IgD-negative memory B cell (primary cell): ENCODE measurements around the gene APOA4. TPM values are rescaled to one million over a fixed set of nuclear protein-coding genes. Genes with fewer than 3 reads are reported as not detected.

Experiments
- H3K27ac Mint-ChIP-seq, 3 donors: one replicate each; pipeline ENCODE4 v1.8.0; 2020 to 2022; ENCODE audit warnings: mild to moderate bottlenecking in 3 of 3, mixed read lengths in 3 of 3, moderate library complexity in 1 of 3
- H3K27me3 Mint-ChIP-seq: one replicate; pipeline ENCODE4 v1.8.0; 2021; ENCODE audit warnings: mixed read lengths
- H3K36me3 Mint-ChIP-seq: one replicate; pipeline ENCODE4 v1.8.0; 2020; ENCODE audit warnings: mild to moderate bottlenecking, mixed read lengths
- H3K4me1 Mint-ChIP-seq, 3 donors: one replicate each; pipeline ENCODE4 v1.8.0; 2020 to 2022; ENCODE audit warnings: mixed read lengths in 3 of 3, mild to moderate bottlenecking in 1 of 3
- H3K4me3 Mint-ChIP-seq, 4 donors: one replicate each; pipeline ENCODE4 v1.8.0; 2020 to 2022; ENCODE audit warnings: mild to moderate bottlenecking in 4 of 4, mixed read lengths in 4 of 4, moderate library complexity in 3 of 4
- H3K9me3 Mint-ChIP-seq, 3 donors: one replicate each; pipeline ENCODE4 v1.8.0; 2020 to 2021; ENCODE audit warnings: mixed read lengths in 3 of 3, mild to moderate bottlenecking in 1 of 3
- polyA plus RNA-seq: library from polyadenylated mRNA; unstranded; fragments of 300-500 nt; fragmentation: Illumina TruSeq; gene quantifications from one replicate; pipeline ENCODE4 v1.2.3, GENCODE V29; 2021

APOA4 gene
- polyA plus RNA-seq, 1 donor from 2014 or later, result not detected

DNA sequence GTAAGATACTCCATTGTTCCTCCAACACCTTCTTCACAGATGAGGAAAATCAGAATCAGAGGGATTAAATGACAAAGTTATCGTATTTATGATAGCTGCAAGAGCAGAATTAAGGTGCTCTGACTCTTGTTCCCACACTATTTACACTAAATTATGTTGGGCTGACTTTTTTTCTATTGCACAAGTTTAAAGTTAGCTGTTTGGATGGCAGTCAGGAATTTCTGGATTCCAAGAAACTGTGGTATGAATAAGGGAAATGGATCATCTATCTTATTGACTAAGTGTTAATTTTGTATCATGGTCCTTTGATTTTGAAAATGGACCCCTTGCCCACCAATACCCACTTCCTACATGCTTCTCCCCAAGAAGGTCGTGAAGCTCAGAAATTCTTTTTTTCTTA, 34.2 kb upstream of the APOA4 start:
- H3K27ac Mint-ChIP-seq, result no peak overlapping the region
- peaks cover 19 to 25% (median 25%) of the 10 kb centered on the region in 3 donors for H3K4me1 Mint-ChIP-seq
- H3K36me3 Mint-ChIP-seq, result peaks cover 14% of the 10 kb centered on the region

DNA sequence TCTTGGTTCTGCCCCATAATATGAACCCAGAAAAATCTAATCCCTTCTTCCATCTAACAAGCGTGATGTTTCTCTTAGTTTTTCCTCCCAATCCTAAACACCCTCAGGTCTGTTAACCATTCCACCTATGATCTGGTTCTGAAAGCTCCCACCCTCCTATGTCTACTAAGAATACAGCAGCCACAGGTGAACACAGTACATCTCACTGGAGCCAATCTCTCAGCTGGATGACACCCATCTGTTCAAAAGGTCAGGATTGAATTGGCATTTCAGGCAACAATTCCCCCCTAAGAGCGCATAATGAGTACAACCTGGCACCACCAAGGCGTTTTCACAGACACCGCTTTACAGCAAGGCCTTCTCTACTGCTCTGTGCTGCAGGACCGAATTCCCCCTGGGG, 33.3 kb upstream of the APOA4 start:
- peaks cover 14% of the 10 kb centered on the region for H3K36me3 Mint-ChIP-seq
- no peak overlapping the region for H3K4me3 Mint-ChIP-seq
- peaks cover 28 to 34% (median 33%) of the 10 kb centered on the region in 3 donors for H3K4me1 Mint-ChIP-seq
- no peaks in the 10 kb centered on the region for H3K27me3 Mint-ChIP-seq
- no peaks in the 10 kb centered on the region for H3K9me3 Mint-ChIP-seq
- peak overlapping the region in 1 of 3 donors; percentile 86 for H3K27ac Mint-ChIP-seq

More for the DNA sequence above, 34.2 kb upstream of the APOA4 start:
- no peaks in the 10 kb centered on the region for H3K9me3 Mint-ChIP-seq
- H3K4me3 Mint-ChIP-seq, result no peak overlapping the region
- no peaks in the 10 kb centered on the region for H3K27me3 Mint-ChIP-seq

DNA sequence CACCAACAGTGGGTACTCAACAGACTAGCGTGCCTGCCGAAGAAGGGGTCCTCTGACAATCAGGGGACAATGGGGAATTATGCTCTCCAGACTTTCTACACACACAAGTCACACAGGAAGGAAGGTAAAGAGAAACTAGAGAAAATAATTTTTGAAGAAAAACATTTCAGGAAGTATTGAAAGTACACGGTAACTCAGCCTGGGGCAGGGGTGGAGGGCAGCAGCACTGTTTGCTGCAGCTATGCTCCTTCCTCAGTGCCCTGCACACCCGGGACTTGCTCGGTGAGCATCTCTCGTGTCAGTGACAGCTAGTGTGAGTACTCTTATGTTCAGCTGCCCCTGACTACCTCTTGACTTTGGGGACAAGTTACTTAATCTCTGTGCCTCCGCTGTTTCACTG, 32.3 kb upstream of the APOA4 start:
- no peaks in the 10 kb centered on the region for H3K9me3 Mint-ChIP-seq

DNA sequence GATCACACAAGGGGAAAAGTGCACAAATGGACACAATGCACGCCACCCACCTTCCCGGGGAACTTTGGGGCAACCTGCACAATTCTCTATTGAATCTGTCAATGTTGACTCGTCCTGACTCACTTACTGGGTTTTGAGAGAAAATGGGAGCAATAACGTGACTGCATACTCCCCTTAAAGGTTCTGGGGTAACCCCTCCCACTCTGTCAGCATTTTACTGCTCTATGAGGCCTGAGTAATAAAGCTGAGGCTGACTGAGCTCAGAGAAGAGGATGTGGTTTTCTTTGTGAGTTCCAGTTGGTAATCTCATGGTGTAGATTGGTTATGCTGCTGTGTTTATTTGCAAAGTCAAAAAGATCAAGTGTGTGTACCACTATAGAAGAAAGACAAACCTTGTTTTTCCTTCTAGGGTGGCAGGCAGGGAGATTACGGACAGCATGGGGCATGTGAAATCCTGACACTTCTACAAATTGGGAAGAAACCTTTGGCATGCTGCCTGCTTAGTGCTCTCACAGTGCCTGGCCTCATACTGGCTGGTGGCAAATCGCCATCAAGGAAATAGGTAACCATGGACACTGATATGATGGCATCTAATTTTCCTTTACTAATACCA, 30.5 kb upstream of the APOA4 start:
- H3K4me3 Mint-ChIP-seq, result peak overlapping the region in 3 of 4 donors; percentile 4 to 73 (median 6)
- H3K36me3 Mint-ChIP-seq, result peaks cover 16% of the 10 kb centered on the region
- H3K9me3 Mint-ChIP-seq, result no peaks in the 10 kb centered on the region
- peaks cover 32 to 45% (median 36%) of the 10 kb centered on the region in 3 donors for H3K4me1 Mint-ChIP-seq
- peak overlapping the region in 2 of 3 donors; percentile 6 to 39 for H3K27ac Mint-ChIP-seq
- H3K27me3 Mint-ChIP-seq, result no peaks in the 10 kb centered on the region

More for the DNA sequence above, 32.3 kb upstream of the APOA4 start:
- no peaks in the 10 kb centered on the region for H3K27me3 Mint-ChIP-seq
- H3K27ac Mint-ChIP-seq, result no peak overlapping the region
- H3K36me3 Mint-ChIP-seq, result peaks cover 16% of the 10 kb centered on the region
- H3K4me1 Mint-ChIP-seq, result peaks cover 32 to 39% (median 36%) of the 10 kb centered on the region in 3 donors
- H3K4me3 Mint-ChIP-seq, result peak overlapping the region in 1 of 4 donors; percentile 50

DNA sequence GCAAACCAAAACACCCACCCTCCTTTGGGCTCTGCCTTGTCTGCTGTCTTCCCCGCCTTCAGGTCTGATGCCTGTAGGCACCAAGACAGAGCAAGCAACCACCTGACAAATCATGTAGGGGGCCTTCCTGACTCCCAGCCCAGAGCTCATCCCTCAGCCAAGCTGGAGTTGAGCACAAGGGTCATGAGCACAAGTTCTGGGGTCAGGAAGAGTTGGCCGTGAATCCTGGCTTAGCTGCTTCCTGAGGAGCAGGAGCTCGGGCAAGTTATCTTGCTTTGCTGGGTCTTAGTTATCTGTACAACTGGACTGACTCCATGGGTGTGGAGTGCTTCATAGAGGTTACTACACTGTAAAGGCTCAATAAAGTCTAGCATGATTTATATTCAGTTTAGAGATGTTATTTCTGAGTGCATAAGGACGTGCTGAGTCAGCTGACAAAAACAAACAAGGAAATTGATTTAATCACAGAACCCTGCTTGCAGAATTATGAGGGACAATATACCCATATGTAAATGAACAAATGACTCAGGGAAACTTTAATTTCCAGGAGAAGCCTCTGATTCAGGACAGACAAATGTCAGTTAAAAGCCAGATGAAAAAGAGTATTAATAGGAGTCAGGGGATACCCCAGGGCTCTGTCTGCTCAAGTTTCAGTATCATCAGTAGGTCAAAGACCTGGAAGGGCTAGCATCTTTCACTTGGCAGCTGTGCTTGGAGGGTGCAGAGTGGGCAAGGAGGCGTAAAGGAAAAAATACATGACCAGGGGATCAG, 29.3 kb upstream of the APOA4 start:
- H3K4me1 Mint-ChIP-seq, result peaks cover 32 to 45% (median 36%) of the 10 kb centered on the region in 3 donors
- H3K4me3 Mint-ChIP-seq, result peak overlapping the region in 2 of 4 donors; percentile 73 to 76
- H3K36me3 Mint-ChIP-seq, result peaks cover 16% of the 10 kb centered on the region
- H3K27me3 Mint-ChIP-seq, result no peaks in the 10 kb centered on the region
- H3K9me3 Mint-ChIP-seq, result no peaks in the 10 kb centered on the region
- H3K27ac Mint-ChIP-seq, result peak overlapping the region in 2 of 3 donors; percentile 46 to 61

DNA sequence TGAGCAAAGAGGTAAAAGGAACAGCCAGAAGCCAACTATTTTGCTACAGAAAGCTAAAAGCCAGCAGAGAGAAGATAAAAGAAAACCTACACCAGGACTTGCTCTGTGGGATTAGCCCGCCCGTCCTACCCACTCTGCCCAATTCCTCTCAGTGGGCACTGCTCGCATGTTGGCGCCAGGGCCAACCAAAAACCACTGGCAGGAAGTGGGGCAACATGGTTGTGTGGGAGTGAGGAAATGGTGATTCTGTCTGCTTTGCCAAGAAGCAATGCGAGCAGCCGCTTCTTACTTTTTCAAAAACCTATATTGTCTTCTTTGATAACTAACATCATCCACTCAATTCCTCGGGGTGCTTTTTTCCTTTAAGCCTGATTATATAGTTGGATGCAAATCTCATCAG, 28.5 kb upstream of the APOA4 start:
- H3K4me3 Mint-ChIP-seq, result peak overlapping the region in 1 of 4 donors; percentile 77
- H3K27ac Mint-ChIP-seq, result no peak overlapping the region
- peaks cover 32 to 45% (median 36%) of the 10 kb centered on the region in 3 donors for H3K4me1 Mint-ChIP-seq
- no peaks in the 10 kb centered on the region for H3K9me3 Mint-ChIP-seq
- H3K27me3 Mint-ChIP-seq, result no peaks in the 10 kb centered on the region
- peaks cover 10% of the 10 kb centered on the region for H3K36me3 Mint-ChIP-seq

DNA sequence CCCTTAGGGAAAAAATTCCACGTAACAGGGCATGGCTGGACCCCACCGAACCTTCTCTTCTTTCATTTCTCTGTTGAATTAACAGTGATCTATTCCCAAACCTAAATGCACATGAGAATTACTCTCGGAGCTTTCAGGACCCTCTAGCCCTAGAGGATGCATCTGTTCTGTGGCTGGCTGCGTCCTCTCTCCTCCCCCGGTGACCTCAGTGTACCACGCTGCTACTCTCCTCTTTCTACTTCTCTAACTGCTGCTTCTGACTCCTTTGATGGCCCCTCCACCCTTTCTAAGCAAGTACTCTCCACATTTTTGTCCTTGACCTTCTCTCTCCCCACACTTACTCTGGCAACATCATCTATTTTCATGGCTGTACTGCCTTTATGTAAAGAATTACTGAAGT, 26.4 kb upstream of the APOA4 start:
- peaks cover 27 to 39% (median 31%) of the 10 kb centered on the region in 3 donors for H3K4me1 Mint-ChIP-seq

DNA sequence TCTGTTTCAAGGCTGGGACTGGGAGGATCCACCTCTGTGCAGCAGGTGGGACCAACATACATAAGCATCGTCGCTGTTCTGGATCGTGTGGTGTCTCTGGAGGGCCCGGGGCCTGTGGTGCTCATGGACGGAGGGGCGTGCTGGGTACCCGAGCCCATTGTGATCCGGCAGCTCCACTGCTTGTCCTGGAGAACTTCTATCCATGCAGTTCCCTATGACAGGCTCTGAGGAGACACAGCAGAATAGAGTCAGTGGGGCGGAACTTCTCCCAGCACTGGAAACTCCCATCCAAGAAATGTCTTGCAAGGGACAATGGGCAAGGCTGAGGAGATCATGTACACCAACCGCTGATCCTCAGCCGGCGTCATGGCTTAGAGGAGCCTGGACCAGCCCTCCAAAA, 26.0 kb upstream of the APOA4 start:
- H3K9me3 Mint-ChIP-seq, result no peaks in the 10 kb centered on the region
- no peak overlapping the region for H3K27ac Mint-ChIP-seq
- no peaks in the 10 kb centered on the region for H3K27me3 Mint-ChIP-seq
- peaks cover 4% of the 10 kb centered on the region for H3K36me3 Mint-ChIP-seq
- H3K4me3 Mint-ChIP-seq, result no peak overlapping the region
- H3K4me1 Mint-ChIP-seq, result peaks cover 27 to 36% (median 28%) of the 10 kb centered on the region in 3 donors

More for the DNA sequence above, 26.4 kb upstream of the APOA4 start:
- Mint-ChIP-seq H3K27me3 (no peaks in the 10 kb centered on the region), H3K9me3 (no peaks in the 10 kb centered on the region), H3K27ac (no peak overlapping the region), H3K36me3 (peaks cover 4% of the 10 kb centered on the region), H3K4me3 (no peak overlapping the region)

DNA sequence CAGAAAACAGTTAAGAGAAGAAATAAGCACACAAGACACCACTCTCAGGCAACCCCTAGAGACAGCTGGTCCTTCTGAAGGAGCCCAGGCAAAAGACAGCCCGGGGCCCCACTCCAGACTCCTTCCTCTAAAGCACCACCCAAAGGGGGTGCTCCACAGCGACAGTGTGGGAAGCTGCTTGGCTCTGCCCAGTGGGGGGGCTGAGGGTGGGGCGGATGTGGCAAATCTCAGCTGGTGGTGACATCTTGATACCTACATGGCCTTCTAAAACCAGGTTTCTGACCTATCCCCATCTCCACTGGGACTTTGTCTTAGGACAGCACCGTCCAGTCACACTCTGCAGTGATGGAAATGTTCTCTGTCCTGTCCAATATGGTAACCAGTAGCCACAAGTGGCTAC, 24.5 kb upstream of the APOA4 start:
- Mint-ChIP-seq H3K27me3 (no peaks in the 10 kb centered on the region), H3K4me3 (no peak overlapping the region), H3K4me1 (peaks cover 14 to 22% (median 16%) of the 10 kb centered on the region in 3 donors), H3K27ac (no peak overlapping the region), H3K36me3 (peaks cover 5% of the 10 kb centered on the region), H3K9me3 (no peaks in the 10 kb centered on the region)

DNA sequence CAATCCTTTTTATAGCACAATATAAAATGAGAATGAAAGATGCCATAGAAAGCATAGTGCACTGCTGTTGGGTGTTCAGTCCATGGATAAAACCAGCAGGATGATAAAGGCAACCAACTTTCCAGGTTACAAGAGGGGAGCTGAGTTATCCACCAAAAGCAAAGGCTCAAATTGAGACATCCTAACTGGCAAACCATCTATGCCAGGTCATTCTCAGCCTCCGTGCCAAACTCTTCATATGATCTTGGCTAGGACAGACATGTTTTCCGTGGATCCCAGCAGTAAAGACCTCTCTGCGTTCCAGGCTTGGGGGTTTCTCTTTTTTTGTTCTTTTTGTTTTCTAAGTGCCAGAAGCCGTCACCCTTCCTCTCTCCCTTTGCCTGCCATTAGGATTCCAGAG, 21.6 kb upstream of the APOA4 start:
- H3K9me3 Mint-ChIP-seq, result no peaks in the 10 kb centered on the region
- H3K4me1 Mint-ChIP-seq, result peaks cover 0 to 2% (median 0%) of the 10 kb centered on the region in 3 donors
- H3K36me3 Mint-ChIP-seq, result peaks cover 2% of the 10 kb centered on the region
- no peak overlapping the region for H3K4me3 Mint-ChIP-seq
- no peak overlapping the region for H3K27ac Mint-ChIP-seq
- no peaks in the 10 kb centered on the region for H3K27me3 Mint-ChIP-seq

DNA sequence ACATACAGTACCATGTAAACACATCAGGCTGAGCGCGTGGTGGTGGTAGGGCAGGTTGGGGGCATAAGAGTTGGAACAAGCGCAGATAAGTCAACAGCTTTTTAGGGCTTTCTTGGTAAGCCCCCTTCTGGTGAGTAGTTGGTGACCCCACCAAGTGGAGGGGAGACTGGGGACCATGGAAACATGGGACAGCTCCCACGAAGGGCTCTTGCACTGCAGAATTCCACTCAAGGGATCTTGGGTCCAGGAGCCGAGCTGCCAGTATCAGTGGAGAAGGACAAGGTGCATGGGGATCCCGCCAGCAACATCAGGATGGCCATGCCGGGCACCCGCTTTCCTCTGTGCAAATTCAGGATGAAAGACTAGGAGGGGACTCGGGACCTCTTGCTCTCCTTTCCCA, 20.6 kb upstream of the APOA4 start:
- Mint-ChIP-seq H3K9me3 (no peaks in the 10 kb centered on the region), H3K4me1 (no peaks in the 10 kb centered on the region), H3K27me3 (no peaks in the 10 kb centered on the region), H3K27ac (peak overlapping the region in 1 of 3 donors; percentile 68), H3K36me3 (peaks cover 2% of the 10 kb centered on the region), H3K4me3 (no peak overlapping the region)

DNA sequence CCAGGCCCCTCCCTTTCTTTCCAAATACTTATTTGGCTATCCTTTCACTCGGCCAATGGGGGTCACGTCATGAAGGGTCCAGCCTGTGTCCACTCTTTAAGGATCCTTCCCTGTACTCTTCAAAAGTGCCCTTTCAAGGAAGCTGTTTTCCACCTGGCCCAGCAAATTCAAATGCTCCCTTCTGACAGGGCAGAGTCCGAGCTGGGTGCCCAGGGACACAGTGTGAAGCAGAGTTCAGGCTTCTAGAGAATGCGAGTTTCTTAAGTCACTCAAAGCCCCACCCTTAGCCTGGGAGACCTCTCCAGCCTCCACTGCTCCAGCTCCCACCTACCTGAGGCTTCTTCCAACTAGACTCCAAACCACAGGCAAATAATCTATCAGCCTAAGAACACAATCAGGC, 19.8 kb upstream of the APOA4 start:
- H3K9me3 Mint-ChIP-seq, result no peaks in the 10 kb centered on the region
- peaks cover 2% of the 10 kb centered on the region for H3K36me3 Mint-ChIP-seq
- no peaks in the 10 kb centered on the region for H3K4me1 Mint-ChIP-seq
- H3K4me3 Mint-ChIP-seq, result no peak overlapping the region
- H3K27ac Mint-ChIP-seq, result peak overlapping the region in 1 of 3 donors; percentile 68
- no peaks in the 10 kb centered on the region for H3K27me3 Mint-ChIP-seq

DNA sequence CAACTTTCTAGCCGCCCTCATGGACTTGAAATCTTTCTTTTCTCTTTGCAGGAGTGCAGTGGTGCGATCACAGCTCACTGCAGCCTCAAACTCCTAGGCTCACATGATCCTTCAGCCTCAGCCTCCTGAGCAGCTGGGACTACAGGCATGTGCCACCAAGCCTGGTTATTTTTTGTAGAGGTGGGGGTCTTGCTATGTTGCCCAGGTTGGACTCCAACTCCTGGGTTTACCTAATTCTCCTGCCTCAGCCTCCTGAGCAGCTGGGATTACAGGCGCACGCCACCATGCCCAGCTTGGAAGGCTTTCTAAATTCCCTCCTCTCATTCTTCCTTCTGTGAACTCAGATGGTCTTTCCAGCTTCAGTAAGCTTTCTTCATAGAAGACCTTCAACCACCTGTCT, 19.0 kb upstream of the APOA4 start:
- Mint-ChIP-seq H3K4me3 (no peak overlapping the region), H3K27me3 (no peaks in the 10 kb centered on the region), H3K9me3 (no peaks in the 10 kb centered on the region), H3K4me1 (no peaks in the 10 kb centered on the region), H3K36me3 (peaks cover 2% of the 10 kb centered on the region), H3K27ac (no peak overlapping the region)

DNA sequence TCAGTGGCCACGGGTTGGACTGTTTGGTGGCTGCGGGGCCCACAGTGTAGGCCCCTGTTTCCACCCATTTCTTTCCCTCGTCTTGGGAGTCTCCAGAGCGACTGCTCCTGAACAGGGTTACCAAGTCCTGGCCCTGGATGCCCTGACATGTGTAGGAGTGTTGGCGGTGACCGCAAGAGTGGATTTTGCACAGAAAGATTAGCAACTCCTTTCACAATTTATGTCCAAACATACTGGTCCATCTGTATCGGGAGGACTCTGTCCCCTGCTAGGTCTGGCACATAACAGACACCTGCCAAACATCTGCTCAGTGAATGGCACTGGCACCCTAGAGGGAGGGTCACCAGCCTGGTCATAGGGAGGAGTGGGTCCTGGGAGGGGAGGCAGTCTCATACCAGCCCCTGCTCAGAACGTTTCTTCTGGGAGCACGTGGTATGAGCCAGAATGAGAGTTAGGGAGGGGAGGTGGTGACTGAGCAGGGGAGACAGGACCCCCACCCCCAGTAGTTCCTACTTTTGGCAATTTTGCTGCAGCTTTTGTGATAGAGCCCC, 17.7 kb upstream of the APOA4 start:
- Mint-ChIP-seq H3K4me1 (peaks cover 0 to 1% (median 0%) of the 10 kb centered on the region in 3 donors), H3K27ac (peak overlapping the region in 1 of 3 donors; percentile 78), H3K4me3 (peak overlapping the region in 2 of 4 donors; percentile 29 to 45)

DNA sequence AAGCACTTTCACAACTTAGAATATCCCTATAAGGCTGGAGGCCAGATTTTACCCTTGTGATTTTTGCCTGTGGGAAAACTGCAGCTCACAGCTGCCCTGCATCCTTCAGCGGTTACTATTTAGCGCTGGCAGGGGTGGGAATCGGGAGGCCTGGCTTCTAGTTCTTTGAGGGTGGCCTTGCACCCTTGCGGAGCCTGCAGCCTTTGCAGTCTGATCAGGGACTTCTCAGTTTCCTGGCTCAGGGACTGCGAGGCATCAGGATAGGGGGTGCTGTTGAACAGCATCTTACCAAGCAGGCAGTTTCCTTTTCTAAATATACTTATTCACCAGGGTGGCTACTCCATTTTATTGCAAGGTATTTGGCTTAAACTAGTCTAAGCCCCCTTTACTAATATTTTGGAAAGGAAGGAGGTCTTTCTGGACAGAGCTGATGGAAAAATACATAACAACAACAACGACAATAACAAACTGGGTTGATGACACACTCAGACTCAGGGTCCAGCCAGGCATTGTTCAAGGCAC, 17.2 kb upstream of the APOA4 start:
- Mint-ChIP-seq H3K4me1 (peaks cover 1 to 3% (median 2%) of the 10 kb centered on the region in 3 donors), H3K27ac (peak overlapping the region in 1 of 3 donors; percentile 78), H3K27me3 (no peaks in the 10 kb centered on the region), H3K36me3 (peaks cover 2% of the 10 kb centered on the region), H3K4me3 (peak overlapping the region in 1 of 4 donors; percentile 29), H3K9me3 (no peaks in the 10 kb centered on the region)

More for the DNA sequence above, 17.7 kb upstream of the APOA4 start:
- no peaks in the 10 kb centered on the region for H3K9me3 Mint-ChIP-seq
- no peaks in the 10 kb centered on the region for H3K27me3 Mint-ChIP-seq
- peaks cover 2% of the 10 kb centered on the region for H3K36me3 Mint-ChIP-seq
